ENCODE data around the gene SERINC1.
"Not testable (repeated sequence)": the region's sequence is repeated elsewhere in the genome, so short reads cannot be mapped to it uniquely, and the experiment has no call there.

SERINC1 gene

DNA sequence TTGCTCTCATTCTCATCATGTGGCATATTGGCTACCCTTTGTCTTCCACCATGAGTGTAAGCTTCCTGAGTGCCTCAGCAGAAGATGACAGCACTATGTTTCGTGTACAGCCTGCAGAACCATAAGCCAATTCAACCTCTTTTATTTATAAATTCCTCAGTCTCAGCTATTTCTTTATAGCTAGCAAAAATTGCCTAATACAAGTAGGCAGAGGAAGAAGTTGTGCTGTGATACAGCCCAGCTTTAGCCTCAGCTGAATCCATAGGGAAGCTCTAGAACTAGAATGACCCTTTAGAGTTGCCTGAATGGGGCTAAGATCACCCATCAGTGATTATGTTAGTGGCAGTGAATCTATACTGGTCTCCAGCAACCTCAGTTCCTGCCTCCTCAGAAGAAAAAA is 19.0 kb upstream of the SERINC1 start:
- H3K4me3 ChIP-seq (ENCODE audit: low read depth, low read length) = no peak overlapping the region
- TF ChIP-seq, protein P1, sequence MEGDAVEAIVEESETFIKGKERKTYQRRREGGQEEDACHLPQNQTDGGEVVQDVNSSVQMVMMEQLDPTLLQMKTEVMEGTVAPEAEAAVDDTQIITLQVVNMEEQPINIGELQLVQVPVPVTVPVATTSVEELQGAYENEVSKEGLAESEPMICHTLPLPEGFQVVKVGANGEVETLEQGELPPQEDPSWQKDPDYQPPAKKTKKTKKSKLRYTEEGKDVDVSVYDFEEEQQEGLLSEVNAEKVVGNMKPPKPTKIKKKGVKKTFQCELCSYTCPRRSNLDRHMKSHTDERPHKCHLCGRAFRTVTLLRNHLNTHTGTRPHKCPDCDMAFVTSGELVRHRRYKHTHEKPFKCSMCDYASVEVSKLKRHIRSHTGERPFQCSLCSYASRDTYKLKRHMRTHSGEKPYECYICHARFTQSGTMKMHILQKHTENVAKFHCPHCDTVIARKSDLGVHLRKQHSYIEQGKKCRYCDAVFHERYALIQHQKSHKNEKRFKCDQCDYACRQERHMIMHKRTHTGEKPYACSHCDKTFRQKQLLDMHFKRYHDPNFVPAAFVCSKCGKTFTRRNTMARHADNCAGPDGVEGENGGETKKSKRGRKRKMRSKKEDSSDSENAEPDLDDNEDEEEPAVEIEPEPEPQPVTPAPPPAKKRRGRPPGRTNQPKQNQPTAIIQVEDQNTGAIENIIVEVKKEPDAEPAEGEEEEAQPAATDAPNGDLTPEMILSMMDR (IDR thresholded peaks at IDR 0.05; ENCODE audit: low read depth, low read length, missing control alignments) = no peak
- no peak for DNase-seq (ENCODE audit: low read depth)

DNA sequence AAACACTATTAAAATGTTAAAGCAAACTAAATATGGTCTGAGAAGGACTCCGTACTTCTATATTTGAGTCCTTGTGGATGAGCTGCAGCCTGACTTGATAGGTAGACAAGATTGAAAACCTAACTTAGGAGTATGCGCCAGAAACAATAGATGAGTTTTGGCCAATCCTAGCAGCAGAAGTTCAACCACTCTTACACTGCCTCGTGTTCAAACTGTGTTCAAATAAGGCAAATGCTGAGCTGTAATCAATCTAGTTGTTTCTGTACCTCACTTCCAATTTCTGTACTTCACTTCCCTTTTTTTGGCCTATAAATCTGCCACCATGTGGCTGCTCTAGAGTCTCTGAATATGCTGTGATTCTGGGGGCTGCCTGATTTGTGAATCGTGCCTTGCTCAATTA is 13.2 kb upstream of the SERINC1 start:
- H3K4me3 ChIP-seq (ENCODE audit: low read depth, low read length) = no peak overlapping the region
- no peak for DNase-seq (ENCODE audit: low read depth)
- TF ChIP-seq, protein P1 (IDR thresholded peaks at IDR 0.05; ENCODE audit: low read depth, low read length, missing control alignments) = no peak

DNA sequence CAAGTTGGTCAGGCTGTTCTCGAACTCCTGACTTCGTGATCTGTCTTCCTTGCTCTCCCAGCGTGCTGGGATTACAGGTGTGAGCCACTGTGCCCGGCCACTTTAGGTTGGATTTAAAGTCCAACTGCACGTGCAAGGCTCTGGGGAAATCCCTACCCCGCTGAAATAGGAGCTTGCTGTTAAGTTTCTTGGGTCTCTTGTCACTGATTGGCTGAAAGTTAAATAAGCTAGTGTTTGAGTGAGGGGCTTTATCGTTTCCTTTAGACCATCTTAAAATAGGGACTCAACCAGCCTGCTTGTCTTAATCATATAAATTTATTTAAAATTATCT is 11.1 kb upstream of the SERINC1 start:
- H3K4me3 ChIP-seq (ENCODE audit: low read depth, low read length) = no peak overlapping the region
- DNase-seq (ENCODE audit: low read depth) = no peak
- TF ChIP-seq, protein P1 (IDR thresholded peaks at IDR 0.05; ENCODE audit: low read depth, low read length, missing control alignments) = no peak

DNA sequence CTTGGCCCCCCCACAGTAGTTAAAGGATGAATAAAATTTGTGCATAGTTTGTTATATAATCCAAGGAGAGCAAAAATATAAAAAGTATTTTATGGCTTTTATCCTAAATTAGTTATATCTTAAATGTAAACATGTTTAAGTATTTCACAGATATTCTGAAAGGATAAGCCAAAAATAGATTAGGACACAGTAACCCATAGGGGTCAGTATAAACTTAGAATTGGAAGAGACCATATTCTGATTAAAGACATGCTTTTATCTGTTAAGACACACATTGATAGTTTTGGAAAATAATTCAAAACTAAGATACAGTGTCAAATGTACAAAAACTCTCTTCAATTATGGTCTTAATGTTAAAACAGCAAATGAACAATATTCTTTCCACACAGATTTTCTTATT is 4.5 kb upstream of the SERINC1 start:
- no peak for DNase-seq (ENCODE audit: low read depth)
- no peak overlapping the region for H3K4me3 ChIP-seq (ENCODE audit: low read depth, low read length)
- TF ChIP-seq, protein P1 (IDR thresholded peaks at IDR 0.05; ENCODE audit: low read depth, low read length, missing control alignments) = no peak

DNA sequence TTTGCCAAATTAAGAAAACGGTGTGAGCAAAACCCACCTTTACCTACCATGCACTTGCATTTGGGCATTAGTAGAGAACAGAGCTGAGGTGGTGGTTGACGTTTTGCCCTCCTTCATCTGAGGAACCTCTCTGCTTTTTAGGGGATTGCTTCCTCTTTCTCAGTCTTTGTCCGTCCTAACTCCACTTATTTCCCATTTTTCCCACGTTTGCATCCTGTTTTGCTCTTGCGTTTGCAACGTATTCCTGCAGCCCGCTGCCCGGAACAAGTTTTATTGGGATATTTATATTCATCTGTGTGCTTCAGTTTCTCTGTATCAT is 374 bp upstream of the SERINC1 start:
- peak overlapping the region; percentile 86 for H3K4me3 ChIP-seq (ENCODE audit: low read depth, low read length)
- TF ChIP-seq, protein P1 (IDR thresholded peaks at IDR 0.05; ENCODE audit: low read depth, low read length, missing control alignments) = no peak
- no peak for DNase-seq (ENCODE audit: low read depth)

DNA sequence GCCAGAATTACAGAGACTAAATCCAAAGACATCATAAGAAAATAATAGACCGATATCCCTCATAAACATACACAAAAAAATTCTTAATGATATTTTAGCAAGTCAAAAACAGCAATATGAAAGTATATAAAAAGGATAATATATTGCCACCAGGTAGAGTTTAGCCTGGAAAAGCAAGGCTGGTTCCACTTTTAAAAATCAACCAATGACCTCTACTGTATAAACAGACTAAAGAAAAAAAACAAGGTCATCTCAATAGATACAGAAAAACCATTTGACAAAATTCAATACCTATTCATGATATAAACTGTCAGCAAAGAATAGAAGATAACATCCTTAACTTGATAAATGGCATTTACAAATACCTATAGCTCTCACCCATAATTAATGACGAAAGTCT is 9.7 kb downstream of the SERINC1 start:
- no peak overlapping the region for H3K4me3 ChIP-seq (ENCODE audit: low read depth, low read length)
- TF ChIP-seq, protein P1 (IDR thresholded peaks at IDR 0.05; ENCODE audit: low read depth, low read length, missing control alignments) = no peak
- DNase-seq (ENCODE audit: low read depth) = no peak

DNA sequence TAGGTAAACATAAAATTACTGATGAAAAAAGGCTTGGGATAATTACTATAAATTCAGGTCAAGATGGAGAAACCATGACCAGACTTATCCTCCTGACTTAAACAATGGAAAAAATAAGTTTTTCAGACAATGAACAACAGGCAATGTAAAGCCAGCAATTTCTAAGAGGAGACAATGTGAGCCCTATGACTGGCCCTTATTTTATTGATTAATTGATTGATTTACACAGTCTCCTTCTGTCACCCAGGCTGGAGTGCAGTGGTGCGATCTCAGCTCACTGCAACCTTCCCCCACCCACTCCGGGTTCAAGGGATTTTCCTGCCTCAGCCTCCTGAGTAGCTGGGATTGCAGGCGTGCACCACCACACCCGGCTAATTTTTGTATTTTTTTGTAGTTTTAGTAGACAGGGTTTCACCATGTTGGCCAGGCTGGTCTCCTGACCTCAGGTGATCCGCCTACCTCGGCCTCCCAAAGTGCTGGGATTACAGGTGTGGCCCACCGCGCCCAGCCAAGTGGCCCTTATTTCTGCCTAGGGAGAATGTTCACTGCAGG is 11.7 kb downstream of the SERINC1 start:
- not testable (repeated sequence) for DNase-seq (ENCODE audit: low read depth); H3K4me3 ChIP-seq (ENCODE audit: low read depth, low read length)

DNA sequence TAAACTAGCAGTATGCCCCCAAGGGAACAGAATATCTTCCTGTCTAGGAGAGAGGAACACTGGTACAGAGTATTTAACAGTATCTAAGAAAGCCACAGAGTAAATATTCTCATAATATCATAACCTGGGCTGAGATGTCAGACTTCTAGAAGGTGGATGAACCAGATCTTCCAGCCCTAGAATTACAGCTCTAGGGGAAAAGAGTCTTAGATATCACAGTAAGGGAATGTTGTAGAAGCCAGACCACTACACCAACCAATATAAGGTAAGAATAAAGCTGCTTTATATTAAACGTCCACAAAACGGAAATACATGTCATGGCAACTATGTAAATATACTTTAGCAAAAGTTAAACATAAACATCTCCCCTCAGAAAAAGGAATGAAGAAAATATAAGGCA is 12.4 kb downstream of the SERINC1 start:
- TF ChIP-seq, protein P1 (IDR thresholded peaks at IDR 0.05; ENCODE audit: low read depth, low read length, missing control alignments) = no peak
- no peak for DNase-seq (ENCODE audit: low read depth)
- no peak overlapping the region for H3K4me3 ChIP-seq (ENCODE audit: low read depth, low read length)
